Activated B cell treated with CpG ODN at 0.5 μM for 24 hours (primary cell): ENCODE results near the gene VEZF1. TPM values are rescaled to one million over a fixed set of nuclear protein-coding genes. Genes with fewer than 3 reads are reported as not detected.
"Not testable (repeated sequence)": the region's sequence is repeated elsewhere in the genome, so short reads cannot be mapped to it uniquely, and the experiment has no call there.

Experiments used
- ATAC-seq: fragments of 200-7000 bp; cut with Tn5 transposase; one replicate; pipeline ENCODE4 v1.10.0; 2021; ENCODE audit warnings: low read depth, mild to moderate bottlenecking, moderate library complexity
- CTCF ChIA-PET: fragments of 350-600 bp; sonication (Branson Sonifier 250); formaldehyde crosslinking; loops from one replicate; lab custom pipeline; 2021; ENCODE audit warnings: antibody characterized with exemption; lab: Charles Lee
- POLR2A ChIA-PET: fragments of 350-600 bp; sonication (Branson Sonifier 250); formaldehyde crosslinking; loops from one replicate; lab custom pipeline; 2021; ENCODE audit warnings: antibody characterized with exemption; lab: Charles Lee
- DNase-seq: peaks from one replicate; pipeline ENCODE4 v3.0.0; 2022
- H3K27ac Mint-ChIP-seq: one replicate; pipeline ENCODE4 v1.8.0; 2020; ENCODE audit warnings: mixed read lengths
- H3K27me3 Mint-ChIP-seq: one replicate; pipeline ENCODE4 v1.8.0; 2021; ENCODE audit warnings: mixed read lengths
- H3K36me3 Mint-ChIP-seq: one replicate; pipeline ENCODE4 v1.8.0; 2021; ENCODE audit warnings: low read depth, mixed read lengths
- H3K4me1 Mint-ChIP-seq: one replicate; pipeline ENCODE4 v1.8.0; 2021; ENCODE audit warnings: mixed read lengths
- H3K4me3 Mint-ChIP-seq: one replicate; pipeline ENCODE4 v1.8.0; 2020; ENCODE audit warnings: mild to moderate bottlenecking, mixed read lengths
- H3K9me3 Mint-ChIP-seq: one replicate; pipeline ENCODE4 v1.8.0; 2020; ENCODE audit warnings: mixed read lengths
- intact Hi-C: fragments of 100-400 bp; cut with micrococcal nuclease; formaldehyde crosslinking; loops from one replicate; pipeline ENCODE4 v1.15.1; 2024
- total RNA-seq: library from RNA; stranded (reverse); gene quantifications from 2 replicates; pipeline ENCODE4 v1.2.3, GENCODE V29; 2022
- TF ChIP-seq, protein P1 (sequence below): fragments of 200-600 bp; IDR thresholded peaks from one replicate; pipeline ENCODE4 v1.8.0; 2022; ENCODE audit warnings: antibody characterized with exemption, mild to moderate bottlenecking

VEZF1 gene
- total RNA-seq, 1 donor from 2014 or later, result 45.1 TPM

DNA sequence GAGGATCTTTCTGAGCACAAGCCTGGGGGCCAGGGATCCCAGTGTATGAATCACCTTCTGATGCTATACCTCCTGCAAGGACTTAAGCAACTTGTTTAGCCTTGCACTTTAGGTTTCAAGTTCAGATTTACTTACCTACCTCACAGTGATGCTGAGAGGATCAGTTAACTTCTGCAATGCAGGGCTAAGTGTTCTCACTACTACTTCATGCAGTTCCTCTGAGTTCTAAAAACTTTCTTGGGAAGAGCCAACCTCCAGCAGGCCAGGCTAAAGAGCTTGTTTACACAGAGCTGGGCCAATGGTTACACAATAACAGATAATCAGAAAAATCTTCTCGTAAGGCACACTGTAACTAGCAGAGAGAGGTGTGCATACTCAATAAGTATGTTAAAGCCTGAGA is 13.0 kb downstream of the VEZF1 start:
- Mint-ChIP-seq H3K4me1 (no peaks in the 10 kb centered on the region), H3K27me3 (no peaks in the 10 kb centered on the region), H3K4me3 (no peak overlapping the region), H3K9me3 (no peaks in the 10 kb centered on the region), H3K27ac (no peak overlapping the region), H3K36me3 (peaks cover 75% of the 10 kb centered on the region)
- POLR2A ChIA-PET, result interaction anchor here (0.6 to 1.0 kb wide), 3 partner anchors 22 to 125 kb away, joined by 3 to 4 read pairs (median 4); partner anchors contain the start of gene MRPS23
- ATAC-seq (no peak), DNase-seq (no peak)
- intact Hi-C loops, result no loop called here
- CTCF ChIA-PET, result interaction anchor here (0.6 kb wide), 1 partner anchor 151 kb away, joined by 3 read pairs; no protein-coding TSS in a partner anchor
- TF ChIP-seq, protein P1, sequence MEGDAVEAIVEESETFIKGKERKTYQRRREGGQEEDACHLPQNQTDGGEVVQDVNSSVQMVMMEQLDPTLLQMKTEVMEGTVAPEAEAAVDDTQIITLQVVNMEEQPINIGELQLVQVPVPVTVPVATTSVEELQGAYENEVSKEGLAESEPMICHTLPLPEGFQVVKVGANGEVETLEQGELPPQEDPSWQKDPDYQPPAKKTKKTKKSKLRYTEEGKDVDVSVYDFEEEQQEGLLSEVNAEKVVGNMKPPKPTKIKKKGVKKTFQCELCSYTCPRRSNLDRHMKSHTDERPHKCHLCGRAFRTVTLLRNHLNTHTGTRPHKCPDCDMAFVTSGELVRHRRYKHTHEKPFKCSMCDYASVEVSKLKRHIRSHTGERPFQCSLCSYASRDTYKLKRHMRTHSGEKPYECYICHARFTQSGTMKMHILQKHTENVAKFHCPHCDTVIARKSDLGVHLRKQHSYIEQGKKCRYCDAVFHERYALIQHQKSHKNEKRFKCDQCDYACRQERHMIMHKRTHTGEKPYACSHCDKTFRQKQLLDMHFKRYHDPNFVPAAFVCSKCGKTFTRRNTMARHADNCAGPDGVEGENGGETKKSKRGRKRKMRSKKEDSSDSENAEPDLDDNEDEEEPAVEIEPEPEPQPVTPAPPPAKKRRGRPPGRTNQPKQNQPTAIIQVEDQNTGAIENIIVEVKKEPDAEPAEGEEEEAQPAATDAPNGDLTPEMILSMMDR, result no peak

DNA sequence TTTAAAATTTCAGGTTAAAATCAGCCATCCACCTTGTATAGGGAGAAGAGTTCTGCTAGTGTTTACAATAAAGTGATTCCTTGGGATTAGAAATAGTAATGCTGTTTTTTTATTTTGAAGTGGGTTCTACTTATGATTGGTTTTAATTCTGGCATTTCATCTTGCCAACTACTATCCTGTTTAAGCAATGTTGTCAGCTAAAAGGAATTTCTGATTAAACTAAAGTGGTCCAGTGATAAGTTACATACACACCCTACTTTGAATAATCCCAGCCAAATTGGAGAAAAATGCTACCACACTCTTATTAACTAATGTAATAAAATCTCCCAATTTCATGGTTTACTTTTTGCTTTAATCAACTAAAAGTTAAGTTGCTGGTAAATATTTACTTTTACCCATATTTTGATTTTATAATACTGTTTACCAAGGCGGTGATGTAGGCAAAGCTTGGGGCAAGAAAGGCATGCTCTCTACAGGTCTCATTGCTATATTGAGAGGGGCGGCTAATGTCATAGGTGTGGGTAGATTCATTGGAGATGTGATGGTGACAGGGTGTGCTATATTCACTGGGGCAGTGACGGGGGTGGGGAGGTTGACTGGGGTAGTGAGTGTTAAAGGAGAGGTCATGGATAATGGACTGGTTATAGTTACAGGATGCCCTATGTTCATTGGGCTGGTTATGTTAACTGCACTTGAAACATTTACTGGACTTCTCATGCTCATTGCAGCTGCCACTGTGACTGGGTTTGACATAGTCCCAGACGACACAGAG is 13.8 kb downstream of the VEZF1 start:
- H3K27me3 Mint-ChIP-seq, POLR2A ChIA-PET, H3K4me1 Mint-ChIP-seq, H3K9me3 Mint-ChIP-seq, H3K4me3 Mint-ChIP-seq, ATAC-seq, intact Hi-C loops, DNase-seq, H3K27ac Mint-ChIP-seq: not testable (repeated sequence)
- peaks cover 69% of the 10 kb centered on the region for H3K36me3 Mint-ChIP-seq
- CTCF ChIA-PET, result interaction anchor here (1.1 kb wide), 1 partner anchor 82 kb away, joined by 3 read pairs; no protein-coding TSS in a partner anchor

DNA sequence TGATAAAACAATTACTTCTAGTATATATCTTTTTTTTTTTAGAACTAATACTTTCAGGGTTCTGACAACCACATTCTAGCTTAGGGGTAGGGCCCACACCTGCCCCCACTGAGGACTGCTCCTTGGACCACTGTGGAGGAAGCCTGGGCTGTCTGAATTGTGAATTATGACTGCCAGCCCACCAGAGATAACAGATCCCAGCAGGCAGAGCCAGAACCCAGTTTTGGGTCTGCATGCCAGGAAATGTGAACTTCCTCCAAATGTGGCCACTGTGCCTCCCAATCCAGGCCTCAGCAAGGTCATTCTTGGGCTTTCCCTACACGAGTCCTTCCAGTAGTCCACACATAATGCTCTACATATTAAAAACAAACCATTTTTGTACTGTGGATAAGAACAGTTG is 15.9 kb downstream of the VEZF1 start:
- Mint-ChIP-seq H3K27me3 (peaks cover 10% of the 10 kb centered on the region), H3K4me1 (no peaks in the 10 kb centered on the region), H3K27ac (no peak overlapping the region), H3K36me3 (peaks cover 51% of the 10 kb centered on the region), H3K9me3 (no peaks in the 10 kb centered on the region), H3K4me3 (no peak overlapping the region)
- TF ChIP-seq, protein P1, result no peak
- no peak for DNase-seq
- CTCF ChIA-PET, result no interaction called here
- POLR2A ChIA-PET, result interaction anchor here (0.6 to 0.7 kb wide), 2 partner anchors 44 to 131 kb away, joined by 3 to 6 read pairs; no protein-coding TSS in a partner anchor
- intact Hi-C loops, result no loop called here
- ATAC-seq, result no peak

DNA sequence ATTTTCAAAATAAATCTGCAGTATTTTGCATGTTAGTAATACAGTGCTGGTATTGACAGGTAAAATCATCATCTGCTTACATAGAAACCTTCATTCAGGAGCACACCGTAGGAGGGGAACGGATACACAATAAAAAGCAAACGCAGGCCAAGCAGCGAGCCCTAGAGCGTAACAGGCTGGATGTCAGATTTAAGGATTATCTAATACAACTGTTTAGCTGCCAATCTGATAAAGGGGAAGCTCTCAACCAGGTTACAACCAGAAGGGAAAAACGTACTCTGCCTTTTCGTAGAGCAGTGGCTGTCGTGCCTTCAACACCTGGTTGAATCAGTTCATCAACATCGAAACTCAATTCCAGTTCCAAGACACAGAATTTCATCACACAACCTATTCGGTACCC is 16.5 kb downstream of the VEZF1 start:
- no peaks in the 10 kb centered on the region for H3K9me3 Mint-ChIP-seq
- H3K27me3 Mint-ChIP-seq, result peaks cover 10% of the 10 kb centered on the region
- ChIA-PET CTCF (no interaction called here), POLR2A (no interaction called here)
- peaks cover 45% of the 10 kb centered on the region for H3K36me3 Mint-ChIP-seq
- H3K4me1 Mint-ChIP-seq, result no peaks in the 10 kb centered on the region
- no peak overlapping the region for H3K27ac Mint-ChIP-seq
- no peak for ATAC-seq
- H3K4me3 Mint-ChIP-seq, result no peak overlapping the region
- intact Hi-C loops, result no loop called here
- TF ChIP-seq, protein P1, result no peak
- no peak for DNase-seq

DNA sequence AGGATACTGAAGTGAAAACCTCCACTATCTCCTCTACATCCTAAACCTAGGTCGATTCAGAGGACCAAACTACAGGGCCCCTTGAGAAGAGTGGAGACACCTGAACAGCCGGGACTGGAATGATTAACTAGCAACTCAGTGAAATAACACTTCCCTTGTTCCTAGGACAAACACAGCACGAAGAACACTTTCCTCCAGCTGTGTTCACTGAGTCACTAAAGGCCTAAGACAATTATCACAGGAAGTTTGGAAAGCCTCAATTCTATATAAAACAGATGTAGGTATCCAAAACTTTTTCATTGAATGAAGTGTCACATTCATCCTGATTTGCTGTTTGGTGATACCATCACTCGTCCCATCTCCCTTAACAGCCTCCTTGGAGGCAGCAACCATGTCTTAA is 17.3 kb downstream of the VEZF1 start:
- H3K4me3 Mint-ChIP-seq, result no peak overlapping the region
- no peak for DNase-seq
- intact Hi-C loops, result no loop called here
- no peaks in the 10 kb centered on the region for H3K4me1 Mint-ChIP-seq
- POLR2A ChIA-PET, result no interaction called here
- H3K27ac Mint-ChIP-seq, result no peak overlapping the region
- H3K27me3 Mint-ChIP-seq, result peaks cover 10% of the 10 kb centered on the region
- TF ChIP-seq, protein P1, result no peak
- CTCF ChIA-PET, result no interaction called here
- H3K9me3 Mint-ChIP-seq, result no peaks in the 10 kb centered on the region
- H3K36me3 Mint-ChIP-seq, result peaks cover 36% of the 10 kb centered on the region
- ATAC-seq, result no peak
